Vagina (tissue), 2 donors: ENCODE results near the gene EIF5A. TPM values are rescaled to one million over a fixed set of nuclear protein-coding genes. Genes with fewer than 3 reads are reported as not detected.

ENCODE experiments used
- DNase-seq, 2 donors: peaks; one replicate each; pipeline ENCODE4 v3.0.0-alpha.2; 2017; ENCODE audit errors: extremely low spot score in 2 of 2
- H3K27ac ChIP-seq: fragments of 200-600 bp; sonication (generic); one replicate; pipeline ENCODE4 v1.5.1; 2019
- H3K27me3 ChIP-seq: fragments of 200-600 bp; sonication (generic); one replicate; pipeline ENCODE4 v1.5.1; 2019
- H3K36me3 ChIP-seq, 2 donors: fragments of 200-600 bp; sonication (generic); one replicate each; pipeline ENCODE4 v1.5.1; 2017 to 2019
- H3K4me1 ChIP-seq: fragments of 200-600 bp; sonication (generic); one replicate; pipeline ENCODE4 v1.5.1; 2019
- H3K4me3 ChIP-seq, 2 donors: fragments of 200-600 bp; sonication (generic); 1 replicate in 1 of 2; 2 replicates in 1 of 2; pipeline ENCODE4 v1.5.1; 2016 to 2019
- H3K9me3 ChIP-seq: fragments of 200-600 bp; sonication (generic); one replicate; pipeline ENCODE4 v1.5.1; 2019
- POLR2A ChIP-seq, 2 donors: fragments of 450-650 bp; IDR thresholded peaks; one replicate each; pipeline ENCODE4 v1.6.1; 2017; ENCODE audit warnings: antibody characterized with exemption in 2 of 2, mild to moderate bottlenecking in 2 of 2, moderate library complexity in 2 of 2
- POLR2AphosphoS5 ChIP-seq, 2 donors: sonication (generic); formaldehyde crosslinking; IDR thresholded peaks; one replicate each; pipeline ENCODE4 v1.9.0; 2017; ENCODE audit warnings: antibody characterized with exemption in 2 of 2, mild to moderate bottlenecking in 2 of 2, low read depth in 1 of 2; ENCODE audit not compliant: insufficient read depth in 1 of 2
- intact Hi-C: fragments of 100-400 bp; cut with DNase I; formaldehyde crosslinking; loops from one replicate; pipeline ENCODE4 v1.15.1; 2023
- total RNA-seq: library from RNA; depleted of rRNA; stranded (reverse); fragments of >200 nt; gene quantifications from one replicate; pipeline ENCODE4 v1.2.3, GENCODE V29; 2016
- TF ChIP-seq, protein P1 (sequence below), 3 experiments: fragments of 450-650 bp in 2 of 3; fragments of 200-600 bp in 1 of 3; sonication (generic) in 1 of 3; IDR thresholded peaks; one replicate each; pipeline ENCODE4 v1.5.1; 2017 to 2019; ENCODE audit warnings: antibody characterized with exemption in 3 of 3, mild to moderate bottlenecking in 2 of 3, moderate library complexity in 2 of 3

The EIF5A gene
- total RNA-seq, 1 donor from 2014 or later = 238 TPM

- no peak overlapping the region for H3K27ac ChIP-seq
- TF ChIP-seq POLR2A (IDR thresholded peaks at IDR 0.05) (no peak), POLR2AphosphoS5 (IDR thresholded peaks at IDR 0.05; ENCODE audit: insufficient read depth in 1 of 2, low read depth in 1 of 2) (no peak)
- TF ChIP-seq, protein P1, sequence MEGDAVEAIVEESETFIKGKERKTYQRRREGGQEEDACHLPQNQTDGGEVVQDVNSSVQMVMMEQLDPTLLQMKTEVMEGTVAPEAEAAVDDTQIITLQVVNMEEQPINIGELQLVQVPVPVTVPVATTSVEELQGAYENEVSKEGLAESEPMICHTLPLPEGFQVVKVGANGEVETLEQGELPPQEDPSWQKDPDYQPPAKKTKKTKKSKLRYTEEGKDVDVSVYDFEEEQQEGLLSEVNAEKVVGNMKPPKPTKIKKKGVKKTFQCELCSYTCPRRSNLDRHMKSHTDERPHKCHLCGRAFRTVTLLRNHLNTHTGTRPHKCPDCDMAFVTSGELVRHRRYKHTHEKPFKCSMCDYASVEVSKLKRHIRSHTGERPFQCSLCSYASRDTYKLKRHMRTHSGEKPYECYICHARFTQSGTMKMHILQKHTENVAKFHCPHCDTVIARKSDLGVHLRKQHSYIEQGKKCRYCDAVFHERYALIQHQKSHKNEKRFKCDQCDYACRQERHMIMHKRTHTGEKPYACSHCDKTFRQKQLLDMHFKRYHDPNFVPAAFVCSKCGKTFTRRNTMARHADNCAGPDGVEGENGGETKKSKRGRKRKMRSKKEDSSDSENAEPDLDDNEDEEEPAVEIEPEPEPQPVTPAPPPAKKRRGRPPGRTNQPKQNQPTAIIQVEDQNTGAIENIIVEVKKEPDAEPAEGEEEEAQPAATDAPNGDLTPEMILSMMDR (IDR thresholded peaks at IDR 0.05) = peak; percentile 49 to 60 (median 56)
- peaks cover 0 to 56% of the 10 kb centered on the region in 2 donors for H3K36me3 ChIP-seq
Measured at GRCh38 chr17:7323731-7324437, 16.5 kb downstream of the EIF5A start.

GRCh38 chr17:7324438-7324779, 17.0 kb downstream of the EIF5A start:
- Histone ChIP-seq H3K27me3 (no peaks in the 10 kb centered on the region), H3K4me3 (no peak overlapping the region), H3K36me3 (peaks cover 0 to 51% of the 10 kb centered on the region in 2 donors), H3K4me1 (peaks cover 14% of the 10 kb centered on the region), H3K27ac (no peak overlapping the region), H3K9me3 (no peaks in the 10 kb centered on the region)
- no peak for DNase-seq
- intact Hi-C loops = no loop called here
- TF ChIP-seq POLR2AphosphoS5 (IDR thresholded peaks at IDR 0.05; ENCODE audit: insufficient read depth in 1 of 2, low read depth in 1 of 2) = no peak
- TF ChIP-seq POLR2A (IDR thresholded peaks at IDR 0.05) = no peak
- TF ChIP-seq, protein P1 (IDR thresholded peaks at IDR 0.05) = no peak

More at GRCh38 chr17:7323731-7324437, 16.5 kb downstream of the EIF5A start:
- no peak overlapping the region for H3K4me3 ChIP-seq
- no peak for DNase-seq
- peaks cover 14% of the 10 kb centered on the region for H3K4me1 ChIP-seq
- no peaks in the 10 kb centered on the region for H3K9me3 ChIP-seq
- intact Hi-C loops = no loop called here
- H3K27me3 ChIP-seq = no peaks in the 10 kb centered on the region

- TF ChIP-seq, protein P1 (IDR thresholded peaks at IDR 0.05) = no peak
- no peak for TF ChIP-seq POLR2AphosphoS5 (IDR thresholded peaks at IDR 0.05; ENCODE audit: insufficient read depth in 1 of 2, low read depth in 1 of 2)
- no peak for TF ChIP-seq POLR2A (IDR thresholded peaks at IDR 0.05)
- intact Hi-C loops = no loop called here
- H3K4me3 ChIP-seq = no peak overlapping the region
- peaks cover 14% of the 10 kb centered on the region for H3K4me1 ChIP-seq
- no peak for DNase-seq
- no peaks in the 10 kb centered on the region for H3K9me3 ChIP-seq
- H3K27me3 ChIP-seq = no peaks in the 10 kb centered on the region
- H3K27ac ChIP-seq = no peak overlapping the region
- peaks cover 0 to 51% of the 10 kb centered on the region in 2 donors for H3K36me3 ChIP-seq
Measured at GRCh38 chr17:7325031-7325528, 17.7 kb downstream of the EIF5A start.

DNA sequence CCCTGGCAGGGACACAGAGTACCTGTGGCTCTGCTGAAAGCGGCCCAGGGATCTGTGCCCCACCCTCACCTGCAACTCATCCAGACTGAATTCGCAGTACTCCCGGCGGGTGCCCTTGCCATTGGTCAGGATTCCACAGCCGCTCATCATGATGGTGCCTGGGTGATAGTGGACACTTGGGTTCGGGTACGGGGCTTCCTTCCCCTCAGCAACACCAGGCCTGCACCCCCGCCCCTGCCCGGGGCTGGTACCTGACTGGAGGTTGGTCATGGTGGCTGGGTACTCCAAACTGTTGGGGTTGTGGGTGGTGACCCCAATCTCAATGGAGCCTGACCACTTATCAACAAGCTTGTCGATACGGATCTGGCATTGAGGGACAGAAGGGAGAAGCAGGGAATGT, 18.8 kb downstream of the EIF5A start:
- Histone ChIP-seq H3K4me1 (peaks cover 22% of the 10 kb centered on the region), H3K4me3 (no peak overlapping the region), H3K36me3 (peaks cover 0 to 42% of the 10 kb centered on the region in 2 donors), H3K9me3 (no peaks in the 10 kb centered on the region), H3K27me3 (no peaks in the 10 kb centered on the region), H3K27ac (no peak overlapping the region)
- no peak for DNase-seq
- intact Hi-C loops = no loop called here
- TF ChIP-seq, protein P1 (IDR thresholded peaks at IDR 0.05) = no peak
- no peak for TF ChIP-seq POLR2AphosphoS5 (IDR thresholded peaks at IDR 0.05; ENCODE audit: insufficient read depth in 1 of 2, low read depth in 1 of 2)
- TF ChIP-seq POLR2A (IDR thresholded peaks at IDR 0.05) = no peak

DNA sequence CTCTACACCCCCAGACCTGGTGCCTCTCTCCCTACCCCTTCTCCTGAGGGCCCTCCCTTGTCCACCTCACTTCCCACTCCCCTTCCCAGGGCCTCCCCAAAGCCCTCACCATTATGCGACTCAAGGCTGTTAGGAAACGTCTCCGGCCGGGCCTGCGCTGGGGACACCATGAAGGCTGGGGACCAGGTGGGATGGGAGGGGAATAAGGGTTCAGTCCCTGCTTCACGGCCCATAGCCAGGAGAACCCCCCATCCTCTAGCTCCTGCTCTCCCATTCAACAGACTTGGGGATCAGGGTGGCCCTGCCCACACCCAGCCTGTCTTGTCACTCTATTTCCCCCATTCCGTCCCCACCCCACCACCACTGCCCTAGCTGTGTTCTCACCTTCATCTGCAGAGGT, 19.6 kb downstream of the EIF5A start:
- intact Hi-C loops = no loop called here

More for the DNA sequence above, 19.6 kb downstream of the EIF5A start:
- Histone ChIP-seq H3K27me3 (no peaks in the 10 kb centered on the region), H3K4me1 (peaks cover 22% of the 10 kb centered on the region), H3K36me3 (peaks cover 0 to 34% of the 10 kb centered on the region in 2 donors), H3K9me3 (no peaks in the 10 kb centered on the region), H3K27ac (no peak overlapping the region), H3K4me3 (no peak overlapping the region)
- DNase-seq = no peak
- TF ChIP-seq POLR2AphosphoS5 (IDR thresholded peaks at IDR 0.05; ENCODE audit: insufficient read depth in 1 of 2, low read depth in 1 of 2) = no peak
- TF ChIP-seq, protein P1 (IDR thresholded peaks at IDR 0.05) = no peak
- TF ChIP-seq POLR2A (IDR thresholded peaks at IDR 0.05) = no peak
